ENCODE measurements around the gene CRELD1. TPM values are rescaled to one million over a fixed set of nuclear protein-coding genes. Genes with fewer than 3 reads are reported as not detected.

CRELD1 gene
- total RNA-seq, 3 donors from 2014 or later: 16.7 to 54.1 (median 29.3) TPM

DNA sequence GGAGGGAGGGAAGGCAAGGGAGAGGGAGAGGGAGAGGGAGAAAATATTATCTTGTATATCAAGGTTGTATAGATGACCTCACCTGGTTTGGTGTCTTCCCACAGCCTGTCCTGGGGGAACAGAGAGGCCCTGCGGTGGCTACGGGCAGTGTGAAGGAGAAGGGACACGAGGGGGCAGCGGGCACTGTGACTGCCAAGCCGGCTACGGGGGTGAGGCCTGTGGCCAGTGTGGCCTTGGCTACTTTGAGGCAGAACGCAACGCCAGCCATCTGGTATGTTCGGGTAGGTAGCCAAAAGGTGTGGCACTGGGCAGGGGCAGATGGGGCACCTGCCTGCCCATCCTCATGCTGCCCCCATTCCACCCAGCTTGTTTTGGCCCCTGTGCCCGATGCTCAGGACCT lies 7.1 kb downstream of the CRELD1 start:
- ATAC-seq: no peak
- TF ChIP-seq CTCF (IDR thresholded peaks at IDR 0.05): no peak
- intact Hi-C loops (cut with DNase I, micrococcal nuclease): no loop called here
- Histone ChIP-seq H3K36me3 (ENCODE audit: low read depth) (no peaks in the 10 kb centered on the region), H3K9me3 (no peaks in the 10 kb centered on the region), H3K4me1 (ENCODE audit: low read depth) (no peaks in the 10 kb centered on the region), H3K4me3 (no peak overlapping the region)
- DNase-seq: no peak

DNA sequence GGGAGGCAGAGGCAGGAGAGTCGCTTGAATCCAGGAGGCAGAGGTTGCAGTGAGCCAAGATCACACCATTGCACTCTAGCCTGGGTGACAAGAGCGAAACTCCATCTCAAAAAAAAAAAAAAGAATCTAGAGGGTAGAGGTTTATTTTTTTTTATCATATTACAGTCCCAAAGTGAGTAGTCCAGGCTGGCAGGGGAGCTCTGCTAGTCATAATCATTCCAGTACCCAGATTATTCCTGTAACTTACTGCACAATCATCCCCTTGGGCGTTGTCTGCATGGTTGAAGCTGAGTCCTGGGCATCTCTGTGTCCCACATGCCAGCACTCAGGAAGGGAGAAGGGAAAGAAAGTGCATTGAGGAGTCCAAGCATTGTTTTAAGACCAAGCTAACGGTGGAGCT lies 8.5 kb downstream of the CRELD1 start:
- Histone ChIP-seq H3K4me3 (no peak overlapping the region), H3K4me1 (ENCODE audit: low read depth) (no peaks in the 10 kb centered on the region), H3K9me3 (no peaks in the 10 kb centered on the region), H3K36me3 (ENCODE audit: low read depth) (no peaks in the 10 kb centered on the region)
- no peak for ATAC-seq
- no peak for TF ChIP-seq CTCF (IDR thresholded peaks at IDR 0.05)
- no peak for DNase-seq
- intact Hi-C loops (cut with DNase I, micrococcal nuclease): no loop called here

GRCh38 chr3:9942934-9943690 lies 9.5 kb downstream of the CRELD1 start:
- no peaks in the 10 kb centered on the region for H3K9me3 ChIP-seq
- TF ChIP-seq CTCF (IDR thresholded peaks at IDR 0.05): no peak
- intact Hi-C loops (cut with DNase I, micrococcal nuclease): no loop called here
- H3K4me1 ChIP-seq (ENCODE audit: low read depth): no peaks in the 10 kb centered on the region
- no peak overlapping the region for H3K4me3 ChIP-seq
- ATAC-seq: no peak
- DNase-seq: no peak
- H3K36me3 ChIP-seq (ENCODE audit: low read depth): no peaks in the 10 kb centered on the region

DNA sequence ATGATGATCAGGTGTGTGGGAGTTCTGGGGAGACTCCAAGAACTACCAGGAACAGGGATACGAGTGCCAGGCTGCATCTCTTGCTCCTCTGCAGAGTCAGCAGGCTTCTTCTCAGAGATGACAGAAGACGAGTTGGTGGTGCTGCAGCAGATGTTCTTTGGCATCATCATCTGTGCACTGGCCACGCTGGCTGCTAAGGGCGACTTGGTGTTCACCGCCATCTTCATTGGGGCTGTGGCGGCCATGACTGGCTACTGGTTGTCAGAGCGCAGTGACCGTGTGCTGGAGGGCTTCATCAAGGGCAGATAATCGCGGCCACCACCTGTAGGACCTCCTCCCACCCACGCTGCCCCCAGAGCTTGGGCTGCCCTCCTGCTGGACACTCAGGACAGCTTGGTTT lies 10.6 kb downstream of the CRELD1 start:
- Histone ChIP-seq H3K4me1 (ENCODE audit: low read depth) (no peaks in the 10 kb centered on the region), H3K36me3 (ENCODE audit: low read depth) (no peaks in the 10 kb centered on the region), H3K4me3 (no peak overlapping the region), H3K9me3 (no peaks in the 10 kb centered on the region)
- TF ChIP-seq CTCF (IDR thresholded peaks at IDR 0.05): no peak
- ATAC-seq: no peak
- DNase-seq: no peak
- intact Hi-C loops (cut with DNase I, micrococcal nuclease): no loop called here

DNA sequence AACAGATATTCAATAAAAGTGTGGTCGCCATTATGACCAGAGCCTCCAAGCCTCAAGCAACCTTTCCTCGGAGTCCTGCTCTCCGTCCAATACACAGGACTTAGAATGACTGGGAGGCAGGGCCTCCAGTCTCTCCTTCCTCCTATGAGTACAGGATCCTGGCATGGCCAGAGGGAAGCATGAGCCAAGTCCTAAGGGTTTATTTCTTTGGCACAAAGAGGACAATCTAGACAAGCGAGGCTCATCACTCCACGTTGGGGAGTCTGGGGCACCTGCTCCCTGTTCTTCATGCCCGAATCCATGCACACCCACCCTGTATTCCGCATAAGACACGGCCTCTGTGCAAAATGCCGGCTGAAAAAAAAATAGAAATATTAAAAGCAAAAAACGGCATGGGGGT lies 11.7 kb downstream of the CRELD1 start:
- Histone ChIP-seq H3K36me3 (ENCODE audit: low read depth) (no peaks in the 10 kb centered on the region), H3K4me3 (no peak overlapping the region), H3K9me3 (no peaks in the 10 kb centered on the region), H3K4me1 (ENCODE audit: low read depth) (no peaks in the 10 kb centered on the region)
- no peak for DNase-seq
- no peak for ATAC-seq
- intact Hi-C loops (cut with DNase I, micrococcal nuclease): no loop called here
- TF ChIP-seq CTCF (IDR thresholded peaks at IDR 0.05): no peak
